Spleen (tissue), 7 donors: Measurements from ENCODE around the gene COL8A2.

ENCODE experiments used
- CTCF ChIP-seq, 11 experiments: fragments of 200-600 bp in 7 of 11; fragments of 450-650 bp in 4 of 11; sonication (generic) in 4 of 11; IDR thresholded peaks in 8 of 11; conservative IDR thresholded peaks in 3 of 11; 1 replicate in 7 of 11; 2 replicates in 4 of 11; pipeline versions ENCODE4 v1.4.0 to v1.8.0; 2016 to 2021; ENCODE audit warnings: antibody characterized with exemption in 11 of 11, inconsistent platforms in 4 of 11, mild to moderate bottlenecking in 1 of 11
- POLR2A ChIP-seq, 3 donors: fragments of 450-650 bp; IDR thresholded peaks; one replicate each; pipeline ENCODE4 v1.5.1; 2017; ENCODE audit warnings: antibody characterized with exemption in 3 of 3, mild to moderate bottlenecking in 1 of 3
- POLR2AphosphoS5 ChIP-seq, 3 donors: sonication (generic); formaldehyde crosslinking; IDR thresholded peaks; one replicate each; pipeline ENCODE4 v1.5.1; 2017; ENCODE audit warnings: antibody characterized with exemption in 3 of 3
- donor health status: DM: no; HTN: no; CAD: no; lungs with moderate emphysema.
- donor health status: DM: no; HTN: no; CAD: no.
- donor health status: DM: no; HTN: no; CAD: no.

GRCh38 chr1:36067871-36068270 lies 57.2 kb downstream of the COL8A2 start:
- TF ChIP-seq CTCF (IDR thresholded peaks at IDR 0.05 in 8 of 11, conservative IDR thresholded peaks at IDR 0.05 in 3 of 11) (no peak), POLR2AphosphoS5 (IDR thresholded peaks at IDR 0.05) (no peak), POLR2A (IDR thresholded peaks at IDR 0.05) (no peak)
